Transverse colon (tissue), 1 donor: Measurements from ENCODE around the gene CYP4F8.

Experiments used
- EP300 ChIP-seq: sonication (generic); formaldehyde crosslinking; IDR thresholded peaks from one replicate; pipeline ENCODE4 v1.6.1; 2017; ENCODE audit warnings: antibody characterized with exemption, low read depth
- POLR2A ChIP-seq: fragments of 450-650 bp; IDR thresholded peaks from one replicate; pipeline ENCODE4 v1.6.1; 2016; ENCODE audit warnings: antibody characterized with exemption, mild to moderate bottlenecking, moderate library complexity

- TF ChIP-seq POLR2A (no peak), EP300 (no peak)
These were observed 25.1 kb upstream of the CYP4F8 start for GRCh38 chr19:15589760-15590451.
